Measurements from ENCODE around the gene POLR2F. TPM values are rescaled to one million over a fixed set of nuclear protein-coding genes. Genes with fewer than 3 reads are reported as not detected.
A peak's percentile ranks its signal among the peaks of the same experiment; 100 is the strongest.

Gene POLR2F
- 31.7 and 45.8 TPM in 2 replicates for total RNA-seq (2011; cell fraction: chromatin; rRNA removed; ENCODE audit: low replicate concordance)
- 21.2 and 27.6 TPM in 2 replicates for total RNA-seq (2011; cell fraction: nucleolus; rRNA removed)
- 27.6 and 28.5 TPM in 2 replicates for total RNA-seq (2011; cell fraction: nucleoplasm; rRNA removed)
- total RNA-seq (2014; rRNA removed) (240 and 294 TPM in 2 replicates), total RNA-seq (2014; rRNA removed; fragmentation: Illumina TruSeq; extraction: Trizol) (73.2 and 98.9 TPM in 2 replicates), total RNA-seq (2015; rRNA removed; fragmentation: Illumina TruSeq; extraction: Trizol) (115 and 129 TPM in 2 replicates), total RNA-seq (2021) (145 and 162 TPM in 2 replicates), polyA plus RNA-seq (2011; rRNA removed) (89.4 and 116 TPM in 2 replicates), polyA plus RNA-seq (2014; fragmentation: Illumina TruSeq; extraction: Trizol) (156 and 168 TPM in 2 replicates), polyA plus RNA-seq (2014; fragmentation: Nextera tagmentation; extraction: Ambion mirVana) (100 to 1,000 TPM; 187 to 195 TPM), polyA plus RNA-seq (2014; rRNA removed) (410 and 469 TPM in 2 replicates), polyA minus RNA-seq (2011; rRNA and poly(A)+ RNA removed) (18.3 and 28.5 TPM in 2 replicates), Bru-seq, nascent RNA (percentile 52 among the genes with signal in this experiment), BruChase-seq, experiment 1, labeled RNA remaining after a 2-hour chase (percentile 53 among the genes with signal in this experiment), BruChase-seq, experiment 2, labeled RNA remaining after a 6-hour chase (percentile 54 among the genes with signal in this experiment)
- 137 and 187 TPM in 2 replicates for polyA plus RNA-seq (2011; cell fraction: cytosol; rRNA removed)
- 42.9 and 44.4 TPM in 2 replicates for polyA plus RNA-seq (2011; cell fraction: nucleus; rRNA removed)
- polyA plus RNA-seq (2012): 84.6 and 208 TPM in 2 replicates
- 36.5 and 39.5 TPM in 2 replicates for polyA minus RNA-seq (2011; cell fraction: cytosol; rRNA and poly(A)+ RNA removed)
- 8.8 and 13.2 TPM in 2 replicates for polyA minus RNA-seq (2011; cell fraction: nucleus; rRNA and poly(A)+ RNA removed)
- long read RNA-seq, experiment 1, transcript POLR2F-205 (5 exons, 2,106 nt): major isoform, 176 of 364 reads
- long read RNA-seq, experiment 1, partial matches to known transcripts: 175 of 364 reads
- long read RNA-seq, experiment 1, other reads (novel, unspliced or antisense): 9 of 364 reads
- long read RNA-seq, experiment 2, transcript POLR2F-205 (5 exons, 2,106 nt): major isoform, 57 of 92 reads
- long read RNA-seq, experiment 2, partial matches to known transcripts: 3 of 92 reads
- long read RNA-seq, experiment 2, other reads (novel, unspliced or antisense): 29 of 92 reads
- long read RNA-seq, experiment 3, transcript POLR2F-205 (5 exons, 2,106 nt): major isoform, 137 of 146 reads
- long read RNA-seq, experiment 3, partial matches to known transcripts: 0 of 146 reads
- long read RNA-seq, experiment 3, other reads (novel, unspliced or antisense): 5 of 146 reads

GRCh38 chr22:37953437-37954179 lies at the start of gene POLR2F, which contains the start of gene C22orf23:
Gene POLR2F (plus strand): TSS chr22:37953699. CDS start chr22:37953788, 89 bp downstream.
Gene C22orf23 (minus strand): TSS chr22:37953601. CDS start chr22:37953149, 452 bp downstream.
- FAIRE-seq (peak; percentile 94), ATAC-seq (peak; percentile 92), DNase-seq (ENCODE audit: extremely low read depth in 1 of 4, low spot score in 3 of 4) (peak; percentile 92 to 95 (median 94))
- intact Hi-C loops (cut with micrococcal nuclease) (loop anchor here (10.0 kb wide), 1 partner anchor 71 kb away; no protein-coding TSS in a partner anchor), in situ Hi-C loops (cut with MboI) (no loop called here)
- peak within 1 kb of the TSS; percentile 82 for H3K4me3 ChIP-seq
- under 1% methylated on average over 34 of the region's 52 CpGs for WGBS (ENCODE audit: insufficient coverage, low coverage, missing lambda C conversion rate)
- H3K9me3 ChIP-seq (replicated peaks; ENCODE audit: control insufficient read depth, insufficient read depth, low read depth, low read length): no peaks in the 10 kb centered on the region
- peak within 1 kb of the TSS; percentile 98 for H3K4me2 ChIP-seq (ENCODE audit: insufficient read depth, low read length)
- H3K27me3 ChIP-seq (ENCODE audit: control insufficient read depth in 2 of 2, insufficient read depth in 2 of 2, low read length in 2 of 2): no peaks in the 10 kb centered on the region
- peaks cover 27% of the 10 kb centered on the region for H3K79me2 ChIP-seq (ENCODE audit: control insufficient read depth, insufficient read depth, low read length)
- BruUV-seq (replicated peaks): TSS peak; percentile 74
- no peaks in the 10 kb centered on the region for H3K9me1 ChIP-seq (ENCODE audit: control insufficient read depth, insufficient read depth, low read length)
- peaks cover 7 to 20% of the 10 kb centered on the region in 2 experiments; a peak in 3 of 5 replicates for H3K4me1 ChIP-seq (replicated peaks in 1 of 2; ENCODE audit: control insufficient read depth in 2 of 2, insufficient read depth in 2 of 2, low read length in 2 of 2)
- POLR2A ChIA-PET: interaction anchor here (0.6 to 1.3 kb wide), 7 partner anchors 11 to 480 kb away, joined by 3 to 8 read pairs (median 5); partner anchors contain the start of gene ANKRD54
- peak within 1 kb of the TSS; percentile 95 for H2AFZ ChIP-seq (ENCODE audit: low read depth, low read length)
- H3K9ac ChIP-seq (ENCODE audit: insufficient read depth in 1 of 2, low read depth in 2 of 2, low read length in 2 of 2): peak within 1 kb of the TSS; percentile 83 to 100
- H4K20me1 ChIP-seq (replicated peaks; ENCODE audit: control insufficient read depth, insufficient read depth, low read length): 0 out of 2 replicates have a peak, but pooled peaks cover 3% of the 10 kb centered on the region
- CTCF ChIA-PET (ENCODE audit: low intra/inter-chr PET ratio): no interaction called here
- H3K27ac ChIP-seq (ENCODE audit: extremely low read depth, low read depth, low read length): peak within 1 kb of the TSS; percentile 82
- H3K36me3 ChIP-seq (ENCODE audit: control insufficient read depth, insufficient read depth, low read length): peaks cover 23% of the 10 kb centered on the region
- TF ChIP-seq, protein P1, sequence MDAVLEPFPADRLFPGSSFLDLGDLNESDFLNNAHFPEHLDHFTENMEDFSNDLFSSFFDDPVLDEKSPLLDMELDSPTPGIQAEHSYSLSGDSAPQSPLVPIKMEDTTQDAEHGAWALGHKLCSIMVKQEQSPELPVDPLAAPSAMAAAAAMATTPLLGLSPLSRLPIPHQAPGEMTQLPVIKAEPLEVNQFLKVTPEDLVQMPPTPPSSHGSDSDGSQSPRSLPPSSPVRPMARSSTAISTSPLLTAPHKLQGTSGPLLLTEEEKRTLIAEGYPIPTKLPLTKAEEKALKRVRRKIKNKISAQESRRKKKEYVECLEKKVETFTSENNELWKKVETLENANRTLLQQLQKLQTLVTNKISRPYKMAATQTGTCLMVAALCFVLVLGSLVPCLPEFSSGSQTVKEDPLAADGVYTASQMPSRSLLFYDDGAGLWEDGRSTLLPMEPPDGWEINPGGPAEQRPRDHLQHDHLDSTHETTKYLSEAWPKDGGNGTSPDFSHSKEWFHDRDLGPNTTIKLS (IDR thresholded peaks at IDR 0.05; ENCODE audit: borderline replicate concordance, low read depth): 0 out of 2 replicates have a peak, but pooled peaks have one; percentile 20
- TF ChIP-seq ZBTB40 (IDR thresholded peaks at IDR 0.05) (peak; percentile 75), ZBTB40 (CRISPR knock-in tag; IDR thresholded peaks at IDR 0.05) (no peak)
